Subcutaneous abdominal adipose tissue (tissue), 5 donors: ENCODE data around the gene B3GAT1.

Source experiments
- H3K27ac ChIP-seq: one replicate; pipeline ENCODE4 v1.7.0; 2013; ENCODE audit warnings: low read depth, mild to moderate bottlenecking, inconsistent platforms, low read length, moderate library complexity
- H3K27me3 ChIP-seq, 5 donors: one replicate each; pipeline ENCODE4 v1.7.0; 2013; ENCODE audit warnings: low read length in 5 of 5, inconsistent platforms in 1 of 5; ENCODE audit not compliant: control insufficient read depth in 5 of 5, insufficient read depth in 4 of 5
- H3K36me3 ChIP-seq, 5 donors: one replicate each; pipeline ENCODE4 v1.7.0; 2013; ENCODE audit warnings: low read length in 5 of 5; ENCODE audit not compliant: control insufficient read depth in 5 of 5, insufficient read depth in 5 of 5
- H3K4me1 ChIP-seq, 5 donors: one replicate each; pipeline ENCODE4 v1.7.0; 2013; ENCODE audit warnings: low read length in 5 of 5, mild to moderate bottlenecking in 3 of 5, moderate library complexity in 1 of 5; ENCODE audit not compliant: control insufficient read depth in 5 of 5, insufficient read depth in 5 of 5
- H3K4me3 ChIP-seq, 5 donors: one replicate each; pipeline ENCODE4 v1.7.0; 2013; ENCODE audit warnings: low read length in 5 of 5, low read depth in 1 of 5
- H3K9ac ChIP-seq, 5 donors: one replicate each; pipeline ENCODE4 v1.7.0; 2013; ENCODE audit warnings: low read length in 5 of 5, mild to moderate bottlenecking in 4 of 5, moderate library complexity in 3 of 5
- H3K9me3 ChIP-seq, 5 donors: one replicate each; pipeline ENCODE4 v1.7.0; 2013; ENCODE audit warnings: low read length in 5 of 5; ENCODE audit not compliant: control insufficient read depth in 5 of 5
- donor health status: healthy.
- donor health status: healthy.
- donor health status: healthy.
- donor health status: healthy.
- donor health status: healthy.

Gene B3GAT1

GRCh38 chr11:134442246-134442645 lies 30.2 kb upstream of the B3GAT1 start:
- H3K27ac ChIP-seq = no peak overlapping the region
- H3K9me3 ChIP-seq = peaks cover 0 to 2% (median 0%) of the 10 kb centered on the region in 5 donors
- no peak overlapping the region for H3K9ac ChIP-seq
- no peaks in the 10 kb centered on the region for H3K4me1 ChIP-seq
- no peak overlapping the region for H3K4me3 ChIP-seq
- H3K36me3 ChIP-seq = no peaks in the 10 kb centered on the region
- peaks cover 2 to 11% (median 6%) of the 10 kb centered on the region in 5 donors for H3K27me3 ChIP-seq

DNA sequence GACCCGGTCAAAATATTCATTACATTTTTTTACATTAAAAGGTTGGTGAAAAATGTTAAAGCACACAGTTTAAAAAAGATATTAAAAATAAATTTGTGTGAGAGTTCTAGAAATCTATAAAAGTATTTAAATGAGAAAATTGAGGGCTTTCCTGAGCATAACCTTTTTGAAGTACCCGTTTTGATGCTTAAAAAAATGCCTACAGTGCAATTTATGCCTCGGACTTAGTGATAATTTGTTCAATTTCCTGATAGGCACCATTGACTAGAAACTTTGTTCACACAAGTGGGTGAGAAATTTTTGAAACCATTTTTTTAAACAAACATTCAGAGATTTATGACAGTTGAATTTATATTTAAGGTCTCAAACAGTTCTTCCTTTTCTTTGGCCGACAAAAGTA lies 29.7 kb upstream of the B3GAT1 start:
- H3K9ac ChIP-seq = no peak overlapping the region
- no peaks in the 10 kb centered on the region for H3K4me1 ChIP-seq
- H3K4me3 ChIP-seq = no peak overlapping the region
- H3K27me3 ChIP-seq = peaks cover 2 to 11% (median 6%) of the 10 kb centered on the region in 5 donors
- no peaks in the 10 kb centered on the region for H3K36me3 ChIP-seq
- H3K9me3 ChIP-seq = peaks cover 0 to 2% (median 0%) of the 10 kb centered on the region in 5 donors
- no peak overlapping the region for H3K27ac ChIP-seq

DNA sequence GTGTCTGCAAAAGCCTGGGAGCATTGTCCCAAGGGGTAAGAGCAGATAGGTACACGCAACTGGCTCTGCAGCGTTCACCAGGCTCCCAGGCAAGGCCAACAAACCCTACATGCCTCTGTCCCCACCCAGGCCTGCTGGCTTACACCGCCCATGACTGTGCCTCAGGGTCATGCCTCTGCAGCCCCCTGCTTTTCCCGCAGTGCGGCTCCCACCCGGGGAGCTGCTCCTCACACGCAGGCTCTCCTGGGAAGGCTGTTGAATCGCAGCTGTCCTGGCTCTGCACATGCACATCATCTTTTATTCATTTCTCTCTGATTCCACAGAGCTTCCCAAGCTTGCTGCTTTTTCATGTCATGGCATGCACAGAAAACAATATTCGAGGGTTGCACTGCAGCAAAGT lies 29.2 kb upstream of the B3GAT1 start:
- Histone ChIP-seq H3K27me3 (peaks cover 2 to 11% (median 6%) of the 10 kb centered on the region in 5 donors), H3K4me3 (no peak overlapping the region), H3K9me3 (peaks cover 0 to 2% (median 0%) of the 10 kb centered on the region in 5 donors), H3K36me3 (no peaks in the 10 kb centered on the region), H3K9ac (no peak overlapping the region), H3K27ac (no peak overlapping the region), H3K4me1 (no peaks in the 10 kb centered on the region)

- H3K27ac ChIP-seq = no peak overlapping the region
- no peaks in the 10 kb centered on the region for H3K36me3 ChIP-seq
- no peaks in the 10 kb centered on the region for H3K4me1 ChIP-seq
- no peak overlapping the region for H3K4me3 ChIP-seq
- no peak overlapping the region for H3K9ac ChIP-seq
- peaks cover 0 to 2% (median 0%) of the 10 kb centered on the region in 5 donors for H3K9me3 ChIP-seq
- peaks cover 2 to 11% (median 6%) of the 10 kb centered on the region in 5 donors for H3K27me3 ChIP-seq
These were observed 28.8 kb upstream of the B3GAT1 start for GRCh38 chr11:134440851-134441250.

GRCh38 chr11:134438542-134439537 lies 26.8 kb upstream of the B3GAT1 start:
- no peak overlapping the region for H3K9ac ChIP-seq
- peaks cover 5 to 16% (median 9%) of the 10 kb centered on the region in 5 donors for H3K27me3 ChIP-seq
- H3K4me3 ChIP-seq = no peak overlapping the region
- H3K27ac ChIP-seq = no peak overlapping the region
- no peaks in the 10 kb centered on the region for H3K4me1 ChIP-seq
- H3K36me3 ChIP-seq = no peaks in the 10 kb centered on the region
- peaks cover 0 to 2% (median 0%) of the 10 kb centered on the region in 5 donors for H3K9me3 ChIP-seq

GRCh38 chr11:134437821-134438220 lies 25.8 kb upstream of the B3GAT1 start:
- no peaks in the 10 kb centered on the region for H3K4me1 ChIP-seq

DNA sequence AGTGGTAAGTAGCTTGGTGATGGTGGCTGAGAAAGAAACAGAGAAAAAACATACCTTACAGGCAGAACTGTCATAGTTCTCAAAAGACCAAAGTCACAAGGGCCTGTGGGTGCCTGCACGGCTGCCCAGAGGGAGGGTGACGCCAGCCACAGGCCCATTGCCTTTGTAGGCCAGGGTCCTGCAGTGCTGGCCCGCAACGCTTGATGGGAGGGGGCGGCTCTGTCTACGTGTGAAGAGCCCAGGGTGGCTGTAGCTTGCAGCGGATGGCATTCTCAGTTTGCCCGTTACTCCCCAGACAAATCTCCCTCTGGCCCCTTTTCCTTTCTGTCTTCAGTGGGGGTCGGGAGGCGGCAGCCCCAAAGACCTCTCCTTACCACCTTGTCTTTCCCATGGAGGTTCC lies 24.7 kb upstream of the B3GAT1 start:
- Histone ChIP-seq H3K9me3 (peaks cover 0 to 2% (median 0%) of the 10 kb centered on the region in 5 donors), H3K9ac (no peak overlapping the region), H3K4me1 (no peaks in the 10 kb centered on the region), H3K36me3 (no peaks in the 10 kb centered on the region), H3K4me3 (no peak overlapping the region), H3K27ac (no peak overlapping the region), H3K27me3 (peaks cover 3 to 11% (median 9%) of the 10 kb centered on the region in 5 donors)

More at GRCh38 chr11:134437821-134438220, 25.8 kb upstream of the B3GAT1 start:
- H3K27me3 ChIP-seq = peaks cover 3 to 16% (median 9%) of the 10 kb centered on the region in 5 donors
- no peaks in the 10 kb centered on the region for H3K36me3 ChIP-seq
- H3K27ac ChIP-seq = no peak overlapping the region
- H3K9ac ChIP-seq = no peak overlapping the region
- no peak overlapping the region for H3K4me3 ChIP-seq
- H3K9me3 ChIP-seq = peaks cover 0 to 2% (median 0%) of the 10 kb centered on the region in 5 donors

GRCh38 chr11:134433806-134434205 lies 21.8 kb upstream of the B3GAT1 start:
- H3K4me3 ChIP-seq = no peak overlapping the region
- no peaks in the 10 kb centered on the region for H3K9me3 ChIP-seq
- H3K36me3 ChIP-seq = no peaks in the 10 kb centered on the region
- peaks cover 5 to 12% (median 9%) of the 10 kb centered on the region in 5 donors for H3K27me3 ChIP-seq
- no peak overlapping the region for H3K27ac ChIP-seq
- no peak overlapping the region for H3K9ac ChIP-seq
- no peaks in the 10 kb centered on the region for H3K4me1 ChIP-seq

DNA sequence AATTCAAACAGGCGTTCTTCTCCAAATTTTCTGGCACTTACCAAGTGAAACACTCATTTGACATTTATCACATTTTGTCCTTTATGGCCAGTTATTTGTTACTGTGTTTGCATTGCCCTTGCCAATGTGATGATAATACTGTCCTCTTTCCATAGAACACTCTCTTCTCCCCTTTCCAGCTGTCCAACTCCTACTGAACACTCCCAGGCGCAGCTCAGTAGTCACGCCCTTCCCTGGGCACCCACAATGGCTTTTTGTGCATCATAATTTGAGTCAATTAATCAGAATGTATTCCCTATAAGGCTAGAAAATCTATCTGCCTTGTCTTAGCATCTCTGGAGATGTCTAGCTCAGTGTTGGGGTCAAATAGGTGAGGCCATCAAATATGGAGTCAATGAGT lies 21.2 kb upstream of the B3GAT1 start:
- Histone ChIP-seq H3K4me1 (no peaks in the 10 kb centered on the region), H3K36me3 (no peaks in the 10 kb centered on the region), H3K9ac (no peak overlapping the region), H3K27ac (no peak overlapping the region), H3K4me3 (no peak overlapping the region), H3K27me3 (peaks cover 5 to 15% (median 8%) of the 10 kb centered on the region in 5 donors), H3K9me3 (no peaks in the 10 kb centered on the region)

DNA sequence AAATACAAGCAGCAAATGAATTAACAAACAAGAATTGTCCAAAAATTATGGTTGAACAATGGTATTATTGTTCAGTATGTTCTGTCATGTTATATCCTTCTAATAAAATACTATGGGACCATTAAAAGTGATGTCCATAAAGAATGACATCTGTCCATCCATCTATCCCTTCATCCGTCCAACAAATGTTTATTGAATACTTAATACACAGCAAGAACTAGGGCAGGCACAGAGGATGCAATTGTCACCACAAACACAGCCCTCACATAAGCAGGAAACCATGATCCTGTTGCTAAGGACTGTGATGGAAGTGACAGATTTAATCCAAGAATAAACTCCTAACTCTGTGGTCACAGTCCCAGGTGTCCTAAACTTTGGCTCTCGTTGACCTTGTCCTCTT lies 20.7 kb upstream of the B3GAT1 start:
- H3K27ac ChIP-seq = no peak overlapping the region
- no peak overlapping the region for H3K9ac ChIP-seq
- H3K4me3 ChIP-seq = no peak overlapping the region
- H3K36me3 ChIP-seq = no peaks in the 10 kb centered on the region
- no peaks in the 10 kb centered on the region for H3K4me1 ChIP-seq
- peaks cover 5 to 18% (median 8%) of the 10 kb centered on the region in 5 donors for H3K27me3 ChIP-seq
- H3K9me3 ChIP-seq = no peaks in the 10 kb centered on the region
